SK-N-SH (cell line): ENCODE results near the gene PANX2.

Experiments
- EP300 ChIP-seq, 2 experiments: IDR thresholded peaks; 2 replicates each; pipeline versions ENCODE4 v1.4.0 to v1.6.1; 2012; ENCODE audit warnings: borderline replicate concordance in 1 of 2, low read depth in 1 of 2, low read length in 1 of 2
- EZH2phosphoT487 ChIP-seq: fragments of 200-600 bp; sonication (generic); IDR thresholded peaks from 2 replicates; pipeline ENCODE4 v1.6.1; 2017; ENCODE audit warnings: low read depth, mixed run types, mild to moderate bottlenecking, antibody characterized with exemption, moderate library complexity, borderline replicate concordance
- MAX ChIP-seq: IDR thresholded peaks from 2 replicates; pipeline ENCODE4 v1.4.0; 2012; ENCODE audit warnings: low read depth
- PBX3 ChIP-seq: IDR thresholded peaks from 2 replicates; pipeline ENCODE4; 2012
- POLR2AphosphoS5 ChIP-seq: IDR thresholded peaks from 2 replicates; pipeline ENCODE4 v1.6.1; 2012; ENCODE audit warnings: low read depth, low read length
- RAD21 ChIP-seq: IDR thresholded peaks from 2 replicates; pipeline ENCODE4 v1.6.1; 2012; ENCODE audit warnings: mild to moderate bottlenecking, low read length
- USF1 ChIP-seq: IDR thresholded peaks from 2 replicates; pipeline ENCODE4 v1.4.0; 2012; ENCODE audit warnings: low read depth, borderline replicate concordance
- YY1 ChIP-seq: IDR thresholded peaks from 2 replicates; pipeline ENCODE4 v1.4.0; 2012; ENCODE audit warnings: low read depth, mild to moderate bottlenecking
- TF ChIP-seq, protein P1 (sequence below): fragments of 200-600 bp; sonication (generic); IDR thresholded peaks from 2 replicates; pipeline ENCODE4 v1.6.1; 2017; ENCODE audit warnings: antibody characterized with exemption, mild to moderate bottlenecking, moderate library complexity
- TF ChIP-seq, protein P2 (sequence below): IDR thresholded peaks from 2 replicates; pipeline ENCODE4 v1.6.1; 2012; ENCODE audit warnings: mild to moderate bottlenecking, low read depth, low read length, moderate library complexity
- TF ChIP-seq, protein P3 (sequence below): fragments of 150-350 bp; IDR thresholded peaks from 2 replicates; pipeline ENCODE4 v1.6.1; 2017; ENCODE audit warnings: antibody characterized with exemption, low read length, low read depth, borderline replicate concordance

DNA sequence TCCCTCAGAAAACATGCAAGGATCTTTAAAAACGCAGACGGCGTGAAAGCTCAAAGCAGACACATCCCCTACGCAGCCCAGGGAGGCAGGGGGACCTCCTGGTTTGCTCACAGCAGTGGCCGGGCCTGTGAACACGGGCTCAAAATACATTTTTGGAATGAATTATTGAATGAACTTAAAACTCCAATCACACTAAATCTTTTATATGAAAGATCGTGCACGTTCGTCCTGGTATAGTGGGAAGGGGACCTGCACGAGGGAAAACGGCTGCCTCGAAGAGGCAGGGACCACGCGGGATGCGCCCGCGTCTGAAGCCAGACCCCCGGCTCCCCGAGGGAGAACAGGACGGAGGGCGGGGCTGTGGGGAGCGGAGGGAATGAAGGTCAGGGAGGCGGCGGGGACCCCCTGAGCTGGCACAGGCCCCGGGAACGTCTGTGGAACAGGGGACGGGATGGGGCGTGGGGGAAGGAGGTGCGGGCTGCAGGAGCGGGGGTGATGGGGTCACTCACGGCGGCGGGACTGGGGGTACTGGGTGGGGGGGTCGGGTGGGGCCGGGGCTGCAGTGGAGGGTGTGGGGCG lies 1.3 kb upstream of the PANX2 start:
- TF ChIP-seq, protein P1, sequence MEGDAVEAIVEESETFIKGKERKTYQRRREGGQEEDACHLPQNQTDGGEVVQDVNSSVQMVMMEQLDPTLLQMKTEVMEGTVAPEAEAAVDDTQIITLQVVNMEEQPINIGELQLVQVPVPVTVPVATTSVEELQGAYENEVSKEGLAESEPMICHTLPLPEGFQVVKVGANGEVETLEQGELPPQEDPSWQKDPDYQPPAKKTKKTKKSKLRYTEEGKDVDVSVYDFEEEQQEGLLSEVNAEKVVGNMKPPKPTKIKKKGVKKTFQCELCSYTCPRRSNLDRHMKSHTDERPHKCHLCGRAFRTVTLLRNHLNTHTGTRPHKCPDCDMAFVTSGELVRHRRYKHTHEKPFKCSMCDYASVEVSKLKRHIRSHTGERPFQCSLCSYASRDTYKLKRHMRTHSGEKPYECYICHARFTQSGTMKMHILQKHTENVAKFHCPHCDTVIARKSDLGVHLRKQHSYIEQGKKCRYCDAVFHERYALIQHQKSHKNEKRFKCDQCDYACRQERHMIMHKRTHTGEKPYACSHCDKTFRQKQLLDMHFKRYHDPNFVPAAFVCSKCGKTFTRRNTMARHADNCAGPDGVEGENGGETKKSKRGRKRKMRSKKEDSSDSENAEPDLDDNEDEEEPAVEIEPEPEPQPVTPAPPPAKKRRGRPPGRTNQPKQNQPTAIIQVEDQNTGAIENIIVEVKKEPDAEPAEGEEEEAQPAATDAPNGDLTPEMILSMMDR: no peak
- TF ChIP-seq, protein P2, sequence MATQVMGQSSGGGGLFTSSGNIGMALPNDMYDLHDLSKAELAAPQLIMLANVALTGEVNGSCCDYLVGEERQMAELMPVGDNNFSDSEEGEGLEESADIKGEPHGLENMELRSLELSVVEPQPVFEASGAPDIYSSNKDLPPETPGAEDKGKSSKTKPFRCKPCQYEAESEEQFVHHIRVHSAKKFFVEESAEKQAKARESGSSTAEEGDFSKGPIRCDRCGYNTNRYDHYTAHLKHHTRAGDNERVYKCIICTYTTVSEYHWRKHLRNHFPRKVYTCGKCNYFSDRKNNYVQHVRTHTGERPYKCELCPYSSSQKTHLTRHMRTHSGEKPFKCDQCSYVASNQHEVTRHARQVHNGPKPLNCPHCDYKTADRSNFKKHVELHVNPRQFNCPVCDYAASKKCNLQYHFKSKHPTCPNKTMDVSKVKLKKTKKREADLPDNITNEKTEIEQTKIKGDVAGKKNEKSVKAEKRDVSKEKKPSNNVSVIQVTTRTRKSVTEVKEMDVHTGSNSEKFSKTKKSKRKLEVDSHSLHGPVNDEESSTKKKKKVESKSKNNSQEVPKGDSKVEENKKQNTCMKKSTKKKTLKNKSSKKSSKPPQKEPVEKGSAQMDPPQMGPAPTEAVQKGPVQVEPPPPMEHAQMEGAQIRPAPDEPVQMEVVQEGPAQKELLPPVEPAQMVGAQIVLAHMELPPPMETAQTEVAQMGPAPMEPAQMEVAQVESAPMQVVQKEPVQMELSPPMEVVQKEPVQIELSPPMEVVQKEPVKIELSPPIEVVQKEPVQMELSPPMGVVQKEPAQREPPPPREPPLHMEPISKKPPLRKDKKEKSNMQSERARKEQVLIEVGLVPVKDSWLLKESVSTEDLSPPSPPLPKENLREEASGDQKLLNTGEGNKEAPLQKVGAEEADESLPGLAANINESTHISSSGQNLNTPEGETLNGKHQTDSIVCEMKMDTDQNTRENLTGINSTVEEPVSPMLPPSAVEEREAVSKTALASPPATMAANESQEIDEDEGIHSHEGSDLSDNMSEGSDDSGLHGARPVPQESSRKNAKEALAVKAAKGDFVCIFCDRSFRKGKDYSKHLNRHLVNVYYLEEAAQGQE: no peak
- TF ChIP-seq RAD21 (no peak), PBX3 (no peak), MAX (no peak), POLR2AphosphoS5 (no peak), EP300 (IDR thresholded peaks at IDR 0.05; ENCODE audit: borderline replicate concordance in 1 of 2, low read depth in 1 of 2, low read length in 1 of 2) (no peak), USF1 (no peak), EZH2phosphoT487 (no peak), YY1 (no peak)
- TF ChIP-seq, protein P3, sequence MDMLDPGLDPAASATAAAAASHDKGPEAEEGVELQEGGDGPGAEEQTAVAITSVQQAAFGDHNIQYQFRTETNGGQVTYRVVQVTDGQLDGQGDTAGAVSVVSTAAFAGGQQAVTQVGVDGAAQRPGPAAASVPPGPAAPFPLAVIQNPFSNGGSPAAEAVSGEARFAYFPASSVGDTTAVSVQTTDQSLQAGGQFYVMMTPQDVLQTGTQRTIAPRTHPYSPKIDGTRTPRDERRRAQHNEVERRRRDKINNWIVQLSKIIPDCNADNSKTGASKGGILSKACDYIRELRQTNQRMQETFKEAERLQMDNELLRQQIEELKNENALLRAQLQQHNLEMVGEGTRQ: no peak
